HL-60 (cell line): ENCODE measurements around the gene GLUL.

Experiments used
- DNase-seq, 2 experiments: peaks; one replicate each; pipeline ENCODE4 v3.0.0-alpha.2; 2010 to 2020; ENCODE audit warnings: low read depth in 1 of 2, low spot score in 1 of 2
- H3K27ac ChIP-seq: fragments of 250-450 bp; sonication (Bioruptor Pico); replicated peaks from 2 replicates; pipeline ENCODE4 v1.5.1; 2020; ENCODE audit warnings: mild to moderate bottlenecking, moderate library complexity
- H3K27me3 ChIP-seq: fragments of 250-450 bp; sonication (Bioruptor Pico); 2 replicates; pipeline ENCODE4 v1.5.1; 2021; ENCODE audit warnings: mild to moderate bottlenecking, moderate library complexity; ENCODE audit not compliant: insufficient read depth, poor library complexity, severe bottlenecking
- H3K4me3 ChIP-seq: replicated peaks from 2 replicates; pipeline ENCODE4 v1.5.1; 2011; ENCODE audit warnings: mild to moderate bottlenecking, control low read depth, low read length; ENCODE audit not compliant: insufficient read depth
- CTCF ChIP-seq: IDR thresholded peaks from one replicate; pipeline ENCODE4 v1.5.1; 2011; ENCODE audit warnings: low read length, control low read depth, inconsistent platforms; ENCODE audit not compliant: insufficient read depth
- GABPA ChIP-seq: IDR thresholded peaks from 2 replicates; pipeline ENCODE4 v1.6.1; 2012; ENCODE audit warnings: low read depth
- POLR2AphosphoS5 ChIP-seq: IDR thresholded peaks from 2 replicates; pipeline ENCODE4 v1.6.1; 2012; ENCODE audit warnings: low read depth
- REST ChIP-seq: IDR thresholded peaks from 2 replicates; pipeline ENCODE4 v1.6.1; 2012; ENCODE audit warnings: low read depth; ENCODE audit not compliant: insufficient replicate concordance
- SPI1 ChIP-seq: IDR thresholded peaks from 2 replicates; pipeline ENCODE4 v1.6.1; 2012; ENCODE audit warnings: low read depth, mild to moderate bottlenecking, borderline replicate concordance

Gene GLUL

GRCh38 chr1:182368358-182368757 is 23.2 kb downstream of the GLUL start:
- TF ChIP-seq CTCF, result no peak
- TF ChIP-seq REST, result no peak
- TF ChIP-seq SPI1, result no peak
- TF ChIP-seq GABPA, result no peak
- no peak for TF ChIP-seq POLR2AphosphoS5
- Histone ChIP-seq H3K27me3 (no peaks in the 10 kb centered on the region), H3K4me3 (no peak overlapping the region), H3K27ac (no peak overlapping the region)
- no peak for DNase-seq

- DNase-seq, result no peak
- TF ChIP-seq CTCF (no peak), SPI1 (no peak), REST (no peak), POLR2AphosphoS5 (no peak), GABPA (no peak)
- no peak overlapping the region for H3K4me3 ChIP-seq
- H3K27ac ChIP-seq, result no peak overlapping the region
- H3K27me3 ChIP-seq, result no peaks in the 10 kb centered on the region
These were observed 23.7 kb downstream of the GLUL start for GRCh38 chr1:182367926-182368325.

- H3K27ac ChIP-seq, result no peak overlapping the region
- no peaks in the 10 kb centered on the region for H3K27me3 ChIP-seq
- no peak overlapping the region for H3K4me3 ChIP-seq
- TF ChIP-seq GABPA (no peak), POLR2AphosphoS5 (no peak), REST (no peak), SPI1 (no peak), CTCF (no peak)
- no peak for DNase-seq
These were observed 25.0 kb downstream of the GLUL start for GRCh38 chr1:182366596-182366995.
